HG03175 (cell line): ENCODE data around the gene DHRSX.
"Not testable (repeated sequence)": the region's sequence is repeated elsewhere in the genome, so short reads cannot be mapped to it uniquely, and the experiment has no call there.

Experiments
- ATAC-seq: cut with Tn5 transposase; IDR thresholded peaks from one replicate; pipeline ENCODE4 v1.9.1; 2021; ENCODE audit warnings: mild to moderate bottlenecking, moderate library complexity; ENCODE audit not compliant: unreplicated experiment

Gene DHRSX

DNA sequence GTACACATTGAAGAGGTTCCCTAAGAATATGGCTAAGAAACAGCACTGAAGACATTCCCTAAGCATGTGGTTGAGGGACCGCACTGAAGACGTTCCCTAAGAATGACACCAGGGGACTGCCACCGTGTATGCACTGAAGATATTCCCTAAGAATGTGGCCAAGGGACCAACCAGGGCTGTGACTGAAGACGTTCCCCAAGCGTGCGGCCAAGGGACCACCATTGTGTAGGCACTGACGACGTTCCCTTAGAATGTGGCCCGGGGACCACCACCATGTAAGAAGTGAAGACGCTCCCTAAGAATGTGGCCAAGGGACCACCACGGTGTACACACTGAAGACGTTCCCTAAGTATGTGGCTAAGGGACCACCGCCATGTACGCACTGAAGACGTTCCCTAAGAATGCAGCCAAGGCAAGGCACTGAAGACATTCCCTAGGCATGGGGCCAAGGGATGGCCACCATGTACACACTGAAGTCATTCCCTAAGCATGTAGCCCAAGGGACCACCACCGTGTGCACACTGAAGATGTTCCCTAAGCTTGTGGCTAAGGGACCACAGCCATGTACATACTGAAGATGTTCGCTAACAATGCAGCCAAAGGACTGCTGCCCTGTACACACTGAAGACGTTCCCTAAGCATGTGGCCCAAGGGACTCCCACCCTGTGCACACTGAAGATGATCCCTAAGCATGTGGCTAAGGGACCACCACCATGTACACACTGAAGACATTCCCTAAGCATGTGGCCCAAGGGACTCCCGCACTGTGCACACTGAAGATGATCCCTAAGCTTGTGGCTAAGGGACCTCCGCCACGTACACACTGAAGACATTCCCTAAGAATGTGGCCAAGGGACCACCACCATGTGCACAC is 22.0 kb downstream of the DHRSX start:
- ATAC-seq, result no peak

DNA sequence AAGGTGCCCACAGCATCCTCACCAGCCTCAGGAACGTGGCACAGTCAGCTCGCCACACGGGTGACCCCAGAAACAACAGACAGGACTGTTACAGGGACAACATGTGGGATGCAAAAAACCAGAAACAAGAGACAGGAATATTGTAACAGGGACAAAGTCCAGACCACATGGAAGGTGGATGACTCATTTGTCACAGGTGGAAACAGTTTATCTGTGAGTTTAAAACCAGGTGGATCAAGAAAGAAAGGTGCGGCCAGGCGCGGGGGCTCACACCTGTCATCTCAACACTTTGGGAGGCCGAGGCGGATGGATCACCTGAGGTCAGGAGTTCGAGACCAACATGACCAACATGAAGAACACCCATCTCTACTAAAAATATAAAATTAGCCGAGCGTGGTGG is 23.5 kb downstream of the DHRSX start:
- ATAC-seq, result not testable (repeated sequence)

DNA sequence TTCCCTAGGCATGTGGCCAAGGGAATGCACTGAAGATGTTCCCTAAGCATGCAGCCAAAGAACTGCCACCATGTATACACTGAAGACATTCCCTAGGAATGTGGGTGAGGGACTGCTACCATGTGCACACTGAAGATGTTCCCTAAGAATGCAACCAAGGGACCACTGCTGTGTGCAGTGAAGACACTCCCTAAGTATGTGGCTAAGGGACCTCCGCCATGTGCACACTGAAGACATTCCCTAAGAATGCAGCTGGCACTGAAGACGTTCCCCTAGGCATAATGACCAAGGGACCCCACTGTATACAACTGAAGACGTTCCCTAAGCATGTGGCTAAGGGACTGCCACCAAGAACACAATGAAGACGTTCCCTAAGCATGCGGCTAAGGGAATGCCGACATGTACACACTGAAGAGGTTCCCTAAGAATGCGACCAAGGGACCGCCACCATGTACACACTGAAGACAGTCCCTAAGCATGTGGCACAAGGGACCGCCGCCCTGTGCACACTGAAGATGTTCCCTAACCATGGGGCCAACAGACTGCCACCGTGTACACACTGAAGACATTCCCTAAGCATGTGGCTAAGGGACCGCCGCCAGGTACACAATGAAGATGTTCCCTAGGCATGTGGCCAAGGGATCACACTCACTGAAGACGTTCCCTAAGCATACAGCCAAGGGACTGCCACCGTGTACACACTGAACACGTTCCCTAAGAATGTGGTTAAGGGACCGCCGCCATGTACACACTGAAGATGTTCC is 25.6 kb downstream of the DHRSX start:
- ATAC-seq, result no peak

DNA sequence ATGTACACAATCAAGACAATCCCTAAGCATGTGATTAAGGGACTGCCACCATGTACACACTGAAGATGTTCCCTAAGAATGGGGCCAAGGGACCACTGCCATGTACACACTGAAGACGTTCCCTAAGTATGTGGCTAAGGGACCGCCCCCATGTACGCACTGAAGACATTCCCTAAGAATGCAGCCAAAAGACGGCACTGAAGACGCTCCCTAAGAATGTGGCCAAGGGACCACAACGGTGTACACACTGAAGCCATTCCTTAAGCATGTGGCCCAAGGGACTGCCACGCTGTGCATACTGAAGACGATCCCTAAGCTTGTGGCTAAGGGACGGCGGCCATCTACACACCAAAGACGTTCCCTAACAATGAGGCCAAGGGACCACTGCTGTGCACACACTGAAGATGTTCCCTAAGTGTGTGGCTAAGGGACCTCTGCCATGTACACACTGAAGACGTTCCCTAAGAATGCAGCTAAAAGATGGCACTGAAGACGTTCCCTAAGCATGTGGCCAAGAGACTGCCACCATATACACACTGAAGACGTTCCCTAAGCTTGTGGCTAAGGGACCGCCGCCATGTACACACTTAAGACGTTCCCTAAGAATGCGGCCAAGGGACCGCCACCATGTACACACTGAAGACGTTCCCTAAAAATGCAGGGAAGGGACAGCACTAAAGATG is 26.4 kb downstream of the DHRSX start:
- no peak for ATAC-seq

DNA sequence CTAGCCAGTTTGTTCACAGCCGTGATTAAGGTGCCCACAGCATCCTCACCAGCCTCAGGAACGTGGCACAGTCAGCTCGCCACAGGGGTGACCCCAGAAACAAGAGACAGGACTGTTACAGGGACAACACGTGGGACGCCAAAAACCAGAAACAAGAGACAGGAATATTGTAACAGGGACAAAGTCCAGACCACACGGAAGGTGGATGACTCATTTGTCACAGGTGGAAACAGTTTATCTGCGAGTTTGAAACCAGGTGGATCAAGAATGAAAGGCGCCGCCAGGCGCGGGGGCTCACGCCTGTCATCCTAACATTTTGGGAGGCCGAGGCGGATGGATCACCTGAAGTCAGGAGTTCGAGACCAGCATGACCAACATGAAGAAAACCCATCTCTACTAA is 27.7 kb downstream of the DHRSX start:
- not testable (repeated sequence) for ATAC-seq

DNA sequence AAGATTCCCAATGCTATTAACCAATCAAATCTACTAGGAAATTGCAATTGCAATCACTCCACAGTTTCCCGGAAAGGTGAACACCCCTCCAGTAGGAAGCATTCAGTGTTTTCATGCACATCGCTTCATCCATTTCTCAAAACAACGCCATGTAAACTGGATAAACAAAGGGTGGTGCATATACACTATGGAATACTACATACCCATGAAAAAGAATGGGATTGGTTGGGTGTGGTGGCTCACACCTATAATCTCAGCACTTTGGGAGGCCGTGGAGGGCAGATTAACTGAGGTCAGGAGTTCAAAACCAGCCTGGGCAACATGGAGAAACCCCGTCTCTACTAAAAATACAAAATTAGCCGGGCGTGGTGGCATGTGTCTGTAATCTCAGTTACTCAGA is 29.1 kb downstream of the DHRSX start:
- no peak for ATAC-seq

DNA sequence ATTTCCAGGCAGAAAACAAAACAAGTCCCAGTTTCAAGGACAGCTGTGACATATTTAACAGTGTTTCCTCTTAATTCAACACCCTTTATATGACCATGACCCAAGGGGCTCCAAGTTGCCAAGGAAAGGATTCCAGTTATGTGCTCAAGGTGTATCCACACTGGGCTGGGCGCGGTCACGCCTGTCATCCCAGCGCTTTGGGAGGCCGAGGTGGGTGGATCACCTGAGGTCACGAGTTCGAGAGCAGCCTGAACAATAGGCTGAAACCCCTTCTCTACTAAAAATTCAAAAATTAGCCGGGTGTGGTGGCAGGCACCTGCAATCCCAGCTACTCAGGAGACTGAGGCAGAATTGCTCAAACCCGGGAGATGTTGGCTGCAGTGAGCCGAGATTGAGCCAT is 29.6 kb downstream of the DHRSX start:
- not testable (repeated sequence) for ATAC-seq

DNA sequence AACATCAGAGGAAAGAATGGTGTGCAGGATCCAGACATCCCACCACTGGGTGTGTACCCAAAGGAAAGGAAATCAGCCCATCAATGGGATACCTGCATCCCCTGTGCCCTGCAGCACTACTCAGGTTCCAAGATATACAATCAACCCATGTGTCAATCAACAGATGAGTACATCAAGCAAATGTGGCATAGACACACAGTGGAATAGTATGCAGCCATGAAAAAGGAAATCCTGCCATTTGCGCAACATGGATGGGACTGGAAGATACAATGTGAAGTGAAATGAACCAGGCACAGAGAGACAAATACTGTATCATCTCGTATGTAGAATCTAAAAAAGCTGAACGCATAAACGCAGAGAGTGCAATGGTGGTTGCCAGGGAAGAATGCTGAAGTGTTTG is 30.9 kb downstream of the DHRSX start:
- not testable (repeated sequence) for ATAC-seq

DNA sequence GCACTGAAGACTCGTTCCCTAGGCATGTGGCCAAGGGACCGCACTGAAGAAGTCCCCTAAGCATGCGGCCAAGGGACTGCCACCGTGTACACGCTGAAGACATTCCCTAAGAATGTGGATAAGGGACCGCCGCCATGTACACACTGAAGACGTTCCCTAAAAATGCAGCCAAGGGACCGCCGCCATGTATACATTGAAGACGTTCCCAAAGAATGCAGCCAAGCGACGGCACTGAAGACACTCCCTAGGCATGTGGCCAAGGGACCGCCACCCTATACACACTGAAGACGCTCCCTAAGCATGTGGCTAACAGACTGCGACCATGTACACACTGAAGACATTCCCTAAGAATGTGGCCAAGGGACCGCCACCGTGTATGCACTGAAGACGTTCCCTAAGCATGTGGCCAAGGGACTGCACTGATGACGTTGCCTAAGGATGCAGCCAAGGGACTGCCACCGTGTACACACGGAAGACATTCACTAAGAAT is 31.5 kb downstream of the DHRSX start:
- ATAC-seq, result no peak

DNA sequence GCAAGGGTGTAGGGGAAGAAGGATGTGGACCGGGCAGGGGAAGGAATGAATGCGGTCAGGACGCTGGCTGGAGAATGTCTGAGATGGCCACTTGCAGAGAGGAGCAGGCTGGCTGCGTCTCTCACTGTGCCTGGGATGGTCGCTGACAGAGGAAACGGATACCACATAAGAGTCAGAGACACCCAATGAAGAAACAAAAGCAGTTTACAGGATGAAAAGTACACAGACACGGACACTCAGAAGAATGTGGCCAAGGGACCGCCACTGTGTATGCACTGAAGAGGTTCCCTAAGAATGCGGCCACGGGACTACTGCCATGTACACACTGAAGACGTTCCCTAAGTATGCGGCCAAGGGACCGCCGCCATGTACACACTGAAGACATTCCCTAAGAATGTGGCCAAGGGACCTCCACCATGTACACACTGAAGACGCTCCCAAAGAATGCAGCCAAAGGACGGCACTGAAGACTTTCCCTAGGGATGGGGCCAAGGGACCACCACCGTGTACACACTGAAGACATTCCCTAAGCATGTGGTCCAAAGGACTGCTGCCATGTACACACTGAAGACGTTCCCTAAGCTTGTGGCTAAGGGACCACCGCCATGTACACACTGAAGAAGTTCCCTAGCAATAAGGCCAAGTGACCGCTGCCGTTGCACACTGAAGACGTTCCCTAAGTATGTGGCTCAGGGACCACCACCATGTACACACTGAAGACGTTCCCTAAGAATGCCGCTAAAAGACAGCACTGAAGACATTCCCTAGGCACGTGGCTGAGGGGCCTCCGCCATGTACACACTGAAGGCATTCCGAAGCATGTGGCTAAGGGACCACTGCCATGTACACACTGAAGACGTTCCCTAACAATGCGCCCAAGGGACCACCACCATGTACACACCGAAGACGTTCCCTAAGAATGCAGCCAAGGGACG is 32.2 kb downstream of the DHRSX start:
- no peak for ATAC-seq

DNA sequence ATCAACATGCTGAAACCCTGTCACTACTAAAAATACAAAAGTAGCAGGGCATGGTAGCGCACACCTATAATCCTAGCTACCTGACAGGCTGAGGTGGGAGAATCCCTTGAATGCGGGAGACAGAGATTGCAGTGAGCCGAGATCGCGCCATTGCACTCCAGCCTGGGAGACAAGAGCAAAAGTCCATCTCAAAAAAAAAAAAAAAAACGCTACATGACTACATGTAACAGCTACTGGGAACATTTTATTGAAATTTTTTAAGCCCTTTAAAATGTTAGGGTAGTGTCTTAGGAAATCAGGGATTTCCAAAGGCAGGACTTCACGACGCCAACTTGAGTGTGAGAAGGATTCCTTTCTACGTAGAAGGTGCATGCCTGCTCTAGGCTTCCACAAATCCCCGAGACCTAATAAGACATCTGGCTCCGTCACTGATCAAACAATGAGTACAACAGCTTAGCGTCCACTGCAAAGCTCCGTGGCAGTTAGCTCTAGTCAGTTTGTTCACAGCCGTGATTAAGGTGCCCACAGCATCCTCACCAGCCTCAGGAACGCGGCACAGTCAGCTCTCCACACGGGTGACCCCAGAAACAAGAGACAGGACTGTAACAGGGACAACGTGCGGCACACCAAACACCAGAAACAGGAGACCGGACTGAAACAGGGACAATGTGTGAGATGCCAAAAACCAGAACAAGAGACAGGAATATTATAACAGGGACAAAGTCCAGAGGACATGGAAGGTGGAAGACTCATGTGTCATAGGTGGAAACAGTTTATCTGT is 33.7 kb downstream of the DHRSX start:
- no peak for ATAC-seq

DNA sequence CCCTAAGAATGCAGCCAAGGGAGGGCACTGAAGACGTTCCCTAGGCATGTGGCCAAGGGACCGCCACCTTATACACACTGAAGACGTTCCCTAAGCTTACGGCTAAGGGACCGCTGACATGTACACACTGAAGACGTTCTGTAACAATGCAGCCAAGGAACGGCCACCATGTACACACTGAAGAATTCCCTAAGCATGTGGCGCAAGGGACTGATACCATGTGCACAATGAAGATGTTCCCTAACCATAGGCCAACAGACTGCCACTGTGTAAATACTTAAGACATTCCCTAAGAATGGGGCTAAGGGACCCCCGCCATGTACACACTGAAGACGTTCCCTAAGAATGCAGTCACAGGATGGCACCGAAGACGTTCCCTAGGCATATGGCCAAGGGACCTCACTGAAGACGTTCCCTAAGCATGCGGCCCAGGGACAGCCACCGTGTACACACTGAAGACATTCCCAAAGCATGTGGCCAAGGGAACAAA is 36.1 kb downstream of the DHRSX start:
- no peak for ATAC-seq

DNA sequence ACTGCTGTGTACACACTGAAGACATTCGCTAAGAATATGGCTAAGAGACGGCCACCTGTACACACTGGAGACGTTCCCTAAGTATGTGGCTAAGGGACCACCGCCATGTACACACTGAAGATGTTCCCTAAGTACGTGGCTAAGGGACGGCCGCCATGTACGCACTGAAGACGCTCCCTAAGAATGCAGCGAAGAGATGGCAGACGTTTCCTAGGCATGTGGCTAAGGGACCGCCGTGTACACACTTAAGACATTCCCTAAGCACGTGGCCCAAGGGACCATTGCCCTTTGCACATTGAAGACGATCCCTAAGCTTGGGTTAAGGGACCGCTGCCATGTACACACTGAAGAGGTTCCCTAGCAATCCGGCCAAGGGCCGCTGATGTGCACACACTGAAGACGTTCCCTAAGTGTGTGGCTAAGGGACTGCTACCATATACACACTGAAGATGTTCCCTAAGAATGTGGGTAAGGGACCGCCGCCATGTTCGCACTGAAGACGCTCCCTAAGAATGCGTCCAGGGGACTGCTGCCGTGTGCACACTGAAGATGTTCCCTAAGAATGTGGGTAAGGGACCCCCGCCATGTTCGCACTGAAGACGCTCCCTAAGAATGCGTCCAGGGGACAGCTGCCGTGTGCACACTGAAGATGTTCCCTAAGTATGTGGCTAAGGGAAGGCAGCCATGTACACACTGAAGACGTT is 36.7 kb downstream of the DHRSX start:
- ATAC-seq, result no peak

DNA sequence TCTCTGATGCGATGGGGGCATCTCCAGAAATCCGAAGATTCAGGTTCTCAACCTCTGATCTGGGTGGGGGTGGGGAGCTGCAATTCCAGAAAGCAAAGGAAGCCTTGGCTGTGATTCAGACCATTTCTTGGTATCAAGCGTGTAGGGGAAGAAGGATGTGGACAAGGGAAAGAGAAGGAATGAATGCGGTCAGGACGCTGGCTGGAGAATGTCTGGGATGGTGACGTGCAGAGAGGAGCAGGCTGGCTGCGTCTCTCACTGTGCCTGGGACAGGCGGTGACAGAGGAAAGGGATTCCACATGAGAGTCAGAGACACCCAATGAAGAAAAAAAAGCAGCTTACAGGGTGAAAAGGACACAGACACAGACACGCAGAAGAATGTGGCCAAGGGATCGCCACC is 37.3 kb downstream of the DHRSX start:
- not testable (repeated sequence) for ATAC-seq

DNA sequence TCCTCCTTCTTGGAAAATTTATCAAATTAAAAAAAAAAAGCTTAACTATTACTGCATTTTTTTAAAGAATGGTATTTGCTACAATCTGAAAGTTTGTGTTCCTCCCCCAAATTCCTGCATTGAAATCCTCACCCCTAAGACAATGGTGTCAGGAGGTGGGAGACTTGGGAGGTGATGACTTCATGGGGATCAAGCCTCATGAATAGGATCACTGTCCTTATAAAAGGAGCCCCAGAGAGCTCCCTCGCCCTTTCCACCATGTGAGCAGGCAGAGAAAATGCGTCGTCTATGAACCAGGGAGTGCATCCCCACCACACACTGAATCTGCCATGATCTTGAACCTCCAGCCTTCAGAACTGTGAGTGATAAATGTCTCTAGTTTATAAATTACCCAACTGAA is 38.0 kb downstream of the DHRSX start:
- no peak for ATAC-seq

DNA sequence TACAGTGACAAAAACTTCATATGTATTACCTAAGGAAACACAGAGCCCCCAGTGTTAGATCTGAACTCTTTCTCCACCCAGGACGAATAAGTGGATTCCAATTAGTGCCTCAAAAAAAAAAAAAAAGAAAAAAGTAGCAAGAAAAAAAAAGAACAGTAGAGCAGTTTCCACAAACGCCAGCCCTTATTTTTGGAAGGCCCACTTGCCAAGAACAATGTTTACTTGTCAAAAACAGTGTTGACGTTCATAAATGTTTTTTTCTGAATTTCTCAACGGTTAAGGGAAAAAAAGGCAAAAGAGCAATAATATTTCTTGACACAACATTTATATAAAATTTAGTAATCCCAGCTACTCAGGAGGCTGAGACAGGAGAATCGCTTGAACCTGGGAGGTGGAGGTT is 38.7 kb downstream of the DHRSX start:
- no peak for ATAC-seq

DNA sequence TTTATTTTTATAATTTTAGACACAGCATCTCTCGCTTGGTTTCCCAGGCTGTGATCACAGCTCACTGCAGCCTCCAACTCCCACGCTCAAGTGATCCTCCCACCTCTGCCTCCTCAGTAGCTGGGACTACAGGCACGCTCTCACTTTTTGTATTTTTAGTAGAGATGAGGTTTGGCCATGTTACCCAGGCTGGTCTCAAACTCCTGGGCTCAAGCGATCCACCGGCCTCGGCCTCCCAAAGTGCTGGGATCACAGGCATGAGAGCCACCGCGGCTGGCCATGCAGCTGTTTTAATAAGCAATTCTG is 39.1 kb downstream of the DHRSX start:
- no peak for ATAC-seq

DNA sequence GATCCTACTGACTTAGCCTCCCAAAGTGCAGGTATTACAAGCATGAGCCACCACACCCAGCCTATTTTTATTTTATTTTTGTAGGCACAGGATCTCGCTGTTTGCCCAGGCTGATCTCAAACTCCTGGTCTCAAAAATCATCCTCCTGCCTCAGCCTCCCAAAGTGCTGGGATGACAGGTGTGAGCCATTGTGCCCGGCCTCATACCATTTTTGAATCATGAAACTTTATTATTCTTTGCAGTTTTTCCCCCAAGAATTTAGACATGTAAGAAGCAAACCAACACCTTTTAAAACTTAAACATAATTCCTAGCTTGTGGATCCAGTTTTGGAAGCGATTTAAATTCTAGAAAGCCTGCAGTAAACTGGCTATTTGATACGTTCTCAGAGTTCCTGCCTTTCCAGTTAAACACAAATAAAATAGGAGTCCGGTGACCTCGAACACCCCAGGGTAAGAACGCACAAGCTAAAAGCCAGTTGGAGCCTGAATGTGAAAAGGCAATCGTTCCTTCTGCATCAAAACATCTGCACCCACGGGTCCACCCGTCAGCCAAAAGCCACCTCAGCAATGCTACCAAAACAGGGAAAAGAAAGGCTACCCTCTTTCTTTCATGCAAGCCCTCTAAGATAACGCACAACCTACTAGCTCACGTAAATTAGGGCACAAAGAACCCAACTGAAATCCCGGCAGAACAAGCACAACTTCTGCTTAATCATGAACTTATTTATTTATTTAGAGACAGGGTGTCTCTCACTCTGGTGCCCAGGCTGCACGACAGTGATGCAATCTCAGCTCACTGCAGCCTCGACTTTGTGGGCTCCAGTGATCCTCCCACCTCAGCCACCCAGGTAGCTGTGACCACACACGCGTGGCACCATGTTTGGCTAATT is 39.7 kb downstream of the DHRSX start:
- ATAC-seq, result not testable (repeated sequence)
